Natural killer cell treated with Interleukin-12 subunit alpha and Interleukin-12 subunit beta and Interleukin-15 and Interleukin-18, amount 100 ng/mL, for 72 hours (primary cell): Measurements from ENCODE around the gene PARM1. TPM values are rescaled to one million over a fixed set of nuclear protein-coding genes. Genes with fewer than 3 reads are reported as not detected.

Experiments
- ATAC-seq, 2 donors: fragments of 150-1000 bp; cut with Tn5 transposase in 1 of 2; sonication (Bioruptor Pico), chemical (Tn5 transposase) in 1 of 2; 2 replicates each; pipeline ENCODE4 v1.10.0; 2021
- DNase-seq: peaks from one replicate; pipeline ENCODE4 v3.0.0; 2022; ENCODE audit warnings: low spot score
- H3K27ac Mint-ChIP-seq, 2 donors: 1 replicate in 1 of 2; 2 replicates in 1 of 2; pipeline ENCODE4 v1.8.0; 2022; ENCODE audit warnings: mixed read lengths in 2 of 2, mild to moderate bottlenecking in 1 of 2, moderate library complexity in 1 of 2
- H3K27me3 Mint-ChIP-seq, 2 donors: 1 replicate in 1 of 2; 2 replicates in 1 of 2; pipeline ENCODE4 v1.8.0; 2022; ENCODE audit warnings: mixed read lengths in 2 of 2
- H3K36me3 Mint-ChIP-seq: one replicate; pipeline ENCODE4 v1.8.0; 2022; ENCODE audit warnings: mixed read lengths
- H3K4me1 Mint-ChIP-seq, 2 donors: 1 replicate in 1 of 2; 2 replicates in 1 of 2; pipeline ENCODE4 v1.8.0; 2022; ENCODE audit warnings: low read depth in 2 of 2, mixed read lengths in 2 of 2, mild to moderate bottlenecking in 1 of 2
- H3K4me3 Mint-ChIP-seq: one replicate; pipeline ENCODE4 v1.8.0; 2022; ENCODE audit warnings: mixed read lengths
- H3K9me3 Mint-ChIP-seq: 2 replicates; pipeline ENCODE4 v1.8.0; 2022; ENCODE audit warnings: mixed read lengths
- total RNA-seq, 2 donors: library from RNA; stranded (reverse); gene quantifications; one replicate each; pipeline ENCODE4 v1.2.3, GENCODE V29; 2022

PARM1 gene
- total RNA-seq, 2 donors from 2014 or later, result 0.39 TPM; not detected in 1

GRCh38 chr4:74926007-74926406, 6.9 kb upstream of the PARM1 start:
- ATAC-seq (no peak), DNase-seq (no peak)
- Mint-ChIP-seq H3K9me3 (peaks cover 3% of the 10 kb centered on the region), H3K36me3 (no peaks in the 10 kb centered on the region), H3K27ac (no peak overlapping the region), H3K4me3 (no peak overlapping the region), H3K27me3 (peaks cover 7 to 13% of the 10 kb centered on the region in 2 donors), H3K4me1 (no peaks in the 10 kb centered on the region)

- ATAC-seq (no peak), DNase-seq (no peak)
- Mint-ChIP-seq H3K36me3 (peaks cover 4% of the 10 kb centered on the region), H3K4me1 (peaks cover 2 to 4% of the 10 kb centered on the region in 2 donors), H3K4me3 (no peak overlapping the region), H3K27me3 (peaks cover 31 to 34% of the 10 kb centered on the region in 2 donors), H3K9me3 (peaks cover 3% of the 10 kb centered on the region), H3K27ac (no peak overlapping the region)
These were observed 2.8 kb upstream of the PARM1 start for GRCh38 chr4:74930162-74930561.

- Mint-ChIP-seq H3K27ac (no peak overlapping the region), H3K9me3 (peaks cover 3% of the 10 kb centered on the region), H3K4me3 (no peak overlapping the region), H3K27me3 (peaks cover 31 to 41% of the 10 kb centered on the region in 2 donors), H3K36me3 (peaks cover 4% of the 10 kb centered on the region), H3K4me1 (peaks cover 2 to 4% of the 10 kb centered on the region in 2 donors)
- no peak for ATAC-seq
- DNase-seq, result no peak
These were observed 1.5 kb upstream of the PARM1 start for GRCh38 chr4:74931376-74931775.

GRCh38 chr4:74932010-74932409, 906 bp upstream of the PARM1 start:
- DNase-seq (no peak), ATAC-seq (no peak)
- Mint-ChIP-seq H3K36me3 (peaks cover 4% of the 10 kb centered on the region), H3K9me3 (peaks cover 3% of the 10 kb centered on the region), H3K4me3 (no peak overlapping the region), H3K27me3 (peaks cover 31 to 41% of the 10 kb centered on the region in 2 donors), H3K27ac (no peak overlapping the region), H3K4me1 (peaks cover 2 to 4% of the 10 kb centered on the region in 2 donors)

GRCh38 chr4:74933562-74934015, 673 bp downstream of the PARM1 start:
- no peak overlapping the region for H3K27ac Mint-ChIP-seq
- no peaks in the 10 kb centered on the region for H3K9me3 Mint-ChIP-seq
- no peak for DNase-seq
- peaks cover 28 to 41% of the 10 kb centered on the region in 2 donors for H3K27me3 Mint-ChIP-seq
- H3K36me3 Mint-ChIP-seq, result peaks cover 4% of the 10 kb centered on the region
- H3K4me3 Mint-ChIP-seq, result peak overlapping the region; percentile 55
- ATAC-seq, result peak in 1 of 2 donors; percentile 12
- H3K4me1 Mint-ChIP-seq, result peaks cover 2 to 4% of the 10 kb centered on the region in 2 donors

- DNase-seq (no peak), ATAC-seq (no peak)
- Mint-ChIP-seq H3K4me3 (peak overlapping the region; percentile 55), H3K4me1 (peaks cover 2 to 4% of the 10 kb centered on the region in 2 donors), H3K27ac (no peak overlapping the region), H3K27me3 (peaks cover 28 to 38% of the 10 kb centered on the region in 2 donors), H3K9me3 (no peaks in the 10 kb centered on the region), H3K36me3 (peaks cover 4% of the 10 kb centered on the region)
These were observed 1.3 kb downstream of the PARM1 start for GRCh38 chr4:74934016-74934831.

GRCh38 chr4:74934888-74935287, 2.0 kb downstream of the PARM1 start:
- H3K4me3 Mint-ChIP-seq, result no peak overlapping the region
- peaks cover 4% of the 10 kb centered on the region for H3K36me3 Mint-ChIP-seq
- ATAC-seq (no peak), DNase-seq (no peak)
- no peak overlapping the region for H3K27ac Mint-ChIP-seq
- peaks cover 2 to 4% of the 10 kb centered on the region in 2 donors for H3K4me1 Mint-ChIP-seq
- H3K27me3 Mint-ChIP-seq, result peaks cover 28 to 35% of the 10 kb centered on the region in 2 donors
- no peaks in the 10 kb centered on the region for H3K9me3 Mint-ChIP-seq

GRCh38 chr4:74941123-74941522, 8.2 kb downstream of the PARM1 start:
- Mint-ChIP-seq H3K36me3 (no peaks in the 10 kb centered on the region), H3K27ac (no peak overlapping the region), H3K27me3 (peaks cover 0 to 7% of the 10 kb centered on the region in 2 donors), H3K9me3 (no peaks in the 10 kb centered on the region), H3K4me3 (no peak overlapping the region), H3K4me1 (no peaks in the 10 kb centered on the region)
- ATAC-seq (no peak), DNase-seq (no peak)

- DNase-seq (no peak), ATAC-seq (no peak)
- Mint-ChIP-seq H3K36me3 (no peaks in the 10 kb centered on the region), H3K27ac (no peak overlapping the region), H3K4me1 (no peaks in the 10 kb centered on the region), H3K9me3 (no peaks in the 10 kb centered on the region), H3K4me3 (no peak overlapping the region), H3K27me3 (peaks cover 0 to 7% of the 10 kb centered on the region in 2 donors)
These were observed 9.5 kb downstream of the PARM1 start for GRCh38 chr4:74942251-74942917.

GRCh38 chr4:74942918-74943253, 10.0 kb downstream of the PARM1 start:
- Mint-ChIP-seq H3K27me3 (peaks cover 0 to 7% of the 10 kb centered on the region in 2 donors), H3K27ac (no peak overlapping the region), H3K9me3 (no peaks in the 10 kb centered on the region), H3K4me1 (no peaks in the 10 kb centered on the region), H3K4me3 (no peak overlapping the region), H3K36me3 (no peaks in the 10 kb centered on the region)
- ATAC-seq (no peak), DNase-seq (no peak)

GRCh38 chr4:74944354-74944793, 11.5 kb downstream of the PARM1 start:
- DNase-seq (no peak), ATAC-seq (no peak)
- H3K4me3 Mint-ChIP-seq, result no peak overlapping the region
- no peak overlapping the region for H3K27ac Mint-ChIP-seq
- H3K36me3 Mint-ChIP-seq, result no peaks in the 10 kb centered on the region
- peaks cover 0 to 7% of the 10 kb centered on the region in 2 donors for H3K27me3 Mint-ChIP-seq
- H3K4me1 Mint-ChIP-seq, result no peaks in the 10 kb centered on the region
- H3K9me3 Mint-ChIP-seq, result no peaks in the 10 kb centered on the region

GRCh38 chr4:74946196-74946595, 13.3 kb downstream of the PARM1 start:
- peaks cover 0 to 7% of the 10 kb centered on the region in 2 donors for H3K27me3 Mint-ChIP-seq
- H3K9me3 Mint-ChIP-seq, result no peaks in the 10 kb centered on the region
- no peak overlapping the region for H3K4me3 Mint-ChIP-seq
- DNase-seq (no peak), ATAC-seq (no peak)
- H3K4me1 Mint-ChIP-seq, result no peaks in the 10 kb centered on the region
- H3K36me3 Mint-ChIP-seq, result no peaks in the 10 kb centered on the region
- H3K27ac Mint-ChIP-seq, result peak overlapping the region in 1 of 2 donors; percentile 24

- ATAC-seq (no peak), DNase-seq (no peak)
- no peaks in the 10 kb centered on the region for H3K36me3 Mint-ChIP-seq
- peaks cover 0 to 6% of the 10 kb centered on the region in 2 donors for H3K27me3 Mint-ChIP-seq
- H3K9me3 Mint-ChIP-seq, result no peaks in the 10 kb centered on the region
- no peak overlapping the region for H3K4me3 Mint-ChIP-seq
- H3K4me1 Mint-ChIP-seq, result no peaks in the 10 kb centered on the region
- no peak overlapping the region for H3K27ac Mint-ChIP-seq
These were observed 14.9 kb downstream of the PARM1 start for GRCh38 chr4:74947798-74948197.

- Mint-ChIP-seq H3K9me3 (no peaks in the 10 kb centered on the region), H3K27me3 (peaks cover 0 to 2% of the 10 kb centered on the region in 2 donors), H3K27ac (no peak overlapping the region), H3K4me3 (no peak overlapping the region), H3K36me3 (no peaks in the 10 kb centered on the region), H3K4me1 (no peaks in the 10 kb centered on the region)
- ATAC-seq (no peak), DNase-seq (no peak)
These were observed 15.3 kb downstream of the PARM1 start for GRCh38 chr4:74948236-74948635.
